DOHH2 (cell line): ENCODE measurements around the gene PAK2.

ENCODE experiments used
- H3F3A ChIP-seq: fragments of 200-600 bp; sonication (generic), shearing (Covaris generic); 2 replicates; pipeline ENCODE4 v1.6.0; 2016; ENCODE audit warnings: antibody characterized with exemption, mild to moderate bottlenecking; ENCODE audit not compliant: control insufficient read depth, insufficient read depth
- H3K27ac ChIP-seq: fragments of 200-600 bp; sonication (generic); 2 replicates; pipeline ENCODE4 v1.5.1; 2014; ENCODE audit warnings: low read depth, mild to moderate bottlenecking, low read length, moderate library complexity
- H3K27me3 ChIP-seq: fragments of 200-600 bp; sonication (generic); 2 replicates; pipeline ENCODE4 v1.6.1; 2014; ENCODE audit warnings: mild to moderate bottlenecking, low read length, mixed read lengths; ENCODE audit not compliant: control insufficient read depth
- H3K36me3 ChIP-seq: fragments of 200-600 bp; sonication (generic); 2 replicates; pipeline ENCODE4 v1.6.1; 2014; ENCODE audit warnings: mild to moderate bottlenecking, low read length, moderate library complexity, mixed read lengths; ENCODE audit not compliant: control insufficient read depth
- H3K4me1 ChIP-seq: fragments of 200-600 bp; sonication (generic); 2 replicates; pipeline ENCODE4 v1.6.1; 2014; ENCODE audit warnings: mild to moderate bottlenecking, low read length, mixed read lengths; ENCODE audit not compliant: control insufficient read depth
- H3K4me2 ChIP-seq: fragments of 200-600 bp; sonication (generic); 2 replicates; pipeline ENCODE4 v1.6.0; 2014; ENCODE audit warnings: mild to moderate bottlenecking, low read length, moderate library complexity
- H3K4me3 ChIP-seq: fragments of 200-600 bp; sonication (generic); 2 replicates; pipeline ENCODE4 v1.5.1; 2014; ENCODE audit warnings: mild to moderate bottlenecking, low read length, mixed read lengths
- H3K79me2 ChIP-seq: fragments of 200-600 bp; sonication (generic); 2 replicates; pipeline ENCODE4 v1.6.1; 2014; ENCODE audit warnings: mild to moderate bottlenecking, low read length, mixed read lengths; ENCODE audit not compliant: control insufficient read depth
- H3K9me2 ChIP-seq: fragments of 200-600 bp; sonication (generic); replicated peaks from 2 replicates; pipeline ENCODE4 v1.6.1; 2014; ENCODE audit warnings: mild to moderate bottlenecking, low read length, mixed read lengths; ENCODE audit not compliant: control insufficient read depth
- H3K9me3 ChIP-seq: fragments of 200-600 bp; sonication (generic); 2 replicates; pipeline ENCODE4 v1.6.1; 2014; ENCODE audit warnings: antibody characterized with exemption, low read length, mixed read lengths; ENCODE audit not compliant: control insufficient read depth, insufficient read depth
- H4K20me1 ChIP-seq: fragments of 200-600 bp; sonication (generic); 2 replicates; pipeline ENCODE4 v1.6.0; 2014; ENCODE audit warnings: low read depth, mild to moderate bottlenecking, antibody characterized with exemption, low read length, moderate library complexity; ENCODE audit not compliant: control insufficient read depth, insufficient read depth
- EZH2phosphoT487 ChIP-seq: fragments of 200-600 bp; sonication (generic); IDR thresholded peaks from 2 replicates; pipeline ENCODE4 v1.6.1; 2017; ENCODE audit warnings: borderline replicate concordance, mild to moderate bottlenecking, antibody characterized with exemption, low read length, moderate library complexity, mixed read lengths
- TF ChIP-seq, protein P1 (sequence below): fragments of 200-600 bp; sonication (generic); IDR thresholded peaks from one replicate; pipeline ENCODE4 v1.5.1; 2014; ENCODE audit warnings: antibody characterized with exemption, mild to moderate bottlenecking, low read depth, low read length; ENCODE audit not compliant: poor library complexity, severe bottlenecking

The PAK2 gene

DNA sequence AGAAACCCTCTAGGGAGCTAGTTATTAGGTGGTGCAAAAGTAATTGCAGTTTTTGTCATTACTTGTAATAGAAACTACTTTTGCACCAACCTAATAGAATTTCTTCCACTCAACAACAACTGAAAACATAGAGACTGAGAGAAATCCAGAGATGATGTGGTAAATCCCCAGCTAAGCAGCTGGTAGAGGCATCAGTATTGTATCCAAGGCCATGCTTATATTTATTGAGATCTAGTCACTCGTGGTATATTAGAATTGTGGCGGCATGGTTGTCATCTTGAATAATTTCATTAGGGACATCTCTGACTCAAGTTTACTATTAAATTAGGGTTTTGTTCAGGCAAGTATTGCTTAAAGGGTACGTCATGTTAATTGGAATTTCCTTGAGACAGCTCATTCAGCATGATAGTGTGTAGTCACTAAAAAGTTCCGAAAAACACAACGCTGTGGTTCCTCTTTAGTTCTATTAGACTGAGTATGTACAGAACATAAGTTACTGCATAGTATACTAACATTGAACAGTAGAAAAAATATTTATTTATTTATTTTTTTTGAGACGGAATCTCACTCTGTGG lies 35.3 kb downstream of the PAK2 start:
- H3K9me3 ChIP-seq: 0 out of 2 replicates have a peak, but pooled peaks cover 2% of the 10 kb centered on the region
- H4K20me1 ChIP-seq: peaks cover 14% of the 10 kb centered on the region; the same call in 1 of the 2 replicates
- H3K4me1 ChIP-seq: peaks cover 9% of the 10 kb centered on the region; the same call in 1 of the 2 replicates
- TF ChIP-seq, protein P1, sequence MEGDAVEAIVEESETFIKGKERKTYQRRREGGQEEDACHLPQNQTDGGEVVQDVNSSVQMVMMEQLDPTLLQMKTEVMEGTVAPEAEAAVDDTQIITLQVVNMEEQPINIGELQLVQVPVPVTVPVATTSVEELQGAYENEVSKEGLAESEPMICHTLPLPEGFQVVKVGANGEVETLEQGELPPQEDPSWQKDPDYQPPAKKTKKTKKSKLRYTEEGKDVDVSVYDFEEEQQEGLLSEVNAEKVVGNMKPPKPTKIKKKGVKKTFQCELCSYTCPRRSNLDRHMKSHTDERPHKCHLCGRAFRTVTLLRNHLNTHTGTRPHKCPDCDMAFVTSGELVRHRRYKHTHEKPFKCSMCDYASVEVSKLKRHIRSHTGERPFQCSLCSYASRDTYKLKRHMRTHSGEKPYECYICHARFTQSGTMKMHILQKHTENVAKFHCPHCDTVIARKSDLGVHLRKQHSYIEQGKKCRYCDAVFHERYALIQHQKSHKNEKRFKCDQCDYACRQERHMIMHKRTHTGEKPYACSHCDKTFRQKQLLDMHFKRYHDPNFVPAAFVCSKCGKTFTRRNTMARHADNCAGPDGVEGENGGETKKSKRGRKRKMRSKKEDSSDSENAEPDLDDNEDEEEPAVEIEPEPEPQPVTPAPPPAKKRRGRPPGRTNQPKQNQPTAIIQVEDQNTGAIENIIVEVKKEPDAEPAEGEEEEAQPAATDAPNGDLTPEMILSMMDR: no peak
- no peak for TF ChIP-seq EZH2phosphoT487
- H3K9me2 ChIP-seq: no peaks in the 10 kb centered on the region
- H3K4me2 ChIP-seq: no peak overlapping the region
- H3K36me3 ChIP-seq: peaks cover 39% of the 10 kb centered on the region
- no peak overlapping the region for H3K27ac ChIP-seq
- H3K4me3 ChIP-seq: no peak overlapping the region
- no peaks in the 10 kb centered on the region; the same call in 1 of the 2 replicates for H3F3A ChIP-seq
- H3K27me3 ChIP-seq: no peaks in the 10 kb centered on the region
- H3K79me2 ChIP-seq: peaks cover 99% of the 10 kb centered on the region

DNA sequence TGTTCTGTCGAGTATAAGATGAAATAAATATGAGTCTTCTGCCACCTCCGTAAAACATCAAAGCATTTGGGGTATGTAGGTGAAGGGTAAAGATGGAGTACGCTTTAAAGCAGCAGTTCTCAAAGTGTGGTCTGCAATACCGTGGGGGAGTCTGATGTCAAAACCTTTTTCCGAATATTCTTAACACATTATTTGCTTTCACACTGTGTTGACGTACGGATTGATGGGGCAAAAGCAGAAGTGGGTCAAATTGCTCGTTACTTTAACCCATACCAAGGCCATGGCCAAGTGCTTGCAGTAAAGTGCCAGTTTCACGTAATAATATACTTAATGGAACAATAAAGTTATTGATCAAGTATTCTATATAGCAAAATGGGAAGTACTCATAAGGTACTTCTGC lies 36.3 kb downstream of the PAK2 start:
- Histone ChIP-seq H3K4me3 (no peak overlapping the region), H3K9me3 (0 out of 2 replicates have a peak, but pooled peaks cover 4% of the 10 kb centered on the region), H3K9me2 (no peaks in the 10 kb centered on the region), H3K4me1 (peaks cover 9% of the 10 kb centered on the region; the same call in 1 of the 2 replicates), H3K79me2 (peaks cover 97% of the 10 kb centered on the region), H3K36me3 (peaks cover 42% of the 10 kb centered on the region), H3F3A (no peaks in the 10 kb centered on the region; the same call in 1 of the 2 replicates), H3K27ac (no peak overlapping the region), H3K4me2 (no peak overlapping the region), H4K20me1 (peaks cover 14% of the 10 kb centered on the region; the same call in 1 of the 2 replicates), H3K27me3 (no peaks in the 10 kb centered on the region)
- TF ChIP-seq, protein P1: no peak
- TF ChIP-seq EZH2phosphoT487: no peak

DNA sequence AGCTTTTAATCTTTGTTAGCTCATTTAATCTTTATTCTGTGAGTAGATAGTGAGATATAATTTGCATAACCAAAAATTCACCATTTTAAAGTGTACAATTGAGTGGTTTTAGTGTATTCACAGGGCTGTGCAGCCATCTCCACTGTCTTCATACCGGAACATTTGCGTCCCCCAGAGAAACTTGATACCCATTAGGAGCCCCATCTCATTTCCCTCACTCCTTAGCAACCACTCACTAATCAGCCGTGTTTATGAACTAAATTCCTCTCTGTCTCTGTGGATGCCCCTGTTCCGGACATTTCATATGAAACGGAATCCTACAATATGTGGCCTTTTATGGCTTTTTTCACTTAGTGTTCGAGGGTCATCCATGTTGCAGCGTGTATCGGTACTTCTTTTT lies 38.2 kb downstream of the PAK2 start:
- Histone ChIP-seq H3K79me2 (peaks cover 96% of the 10 kb centered on the region), H3K4me2 (no peak overlapping the region), H4K20me1 (0 out of 2 replicates have a peak, but pooled peaks cover 5% of the 10 kb centered on the region), H3K9me2 (no peaks in the 10 kb centered on the region), H3K27me3 (no peaks in the 10 kb centered on the region), H3K9me3 (0 out of 2 replicates have a peak, but pooled peaks cover 4% of the 10 kb centered on the region), H3K4me1 (no peaks in the 10 kb centered on the region), H3K36me3 (peaks cover 50% of the 10 kb centered on the region), H3K4me3 (no peak overlapping the region), H3K27ac (no peak overlapping the region), H3F3A (no peaks in the 10 kb centered on the region; the same call in 1 of the 2 replicates)
- TF ChIP-seq, protein P1: no peak
- TF ChIP-seq EZH2phosphoT487: no peak
